ENCODE measurements around the gene PCDH12.

PCDH12 gene

GRCh38 chr5:141950207-141951005 is 7.6 kb downstream of the PCDH12 start:
- Histone ChIP-seq H3K36me3 (peaks cover 0 to 8% (median 0%) of the 10 kb centered on the region in 11 experiments; a peak in 2 of 22 replicates), H3K27me3 (no peaks in the 10 kb centered on the region), H3K4me2 (peak overlapping the region; percentile 73 to 90 (median 83); a peak in 21 of 22 replicates), H4K20me1 (no peaks in the 10 kb centered on the region), H3K4me1 (peaks cover 51 to 100% (median 71%) of the 10 kb centered on the region in 10 experiments), H3K9me3 (replicated peaks in 1 of 11) (no peaks in the 10 kb centered on the region), H3K27ac (peak overlapping the region in 1 of 11 experiments; percentile 60; a peak in 1 of 22 replicates), H3K4me3 (no peak overlapping the region), H3K9ac (no peak overlapping the region)
- TF ChIP-seq Cebpa-rat (IDR thresholded peaks at IDR 0.05), result no peak

- Histone ChIP-seq H4K20me1 (no peaks in the 10 kb centered on the region), H3K4me3 (no peak overlapping the region), H3K4me2 (peak overlapping the region in 3 of 11 experiments; percentile 73 to 88 (median 88); a peak in 6 of 22 replicates), H3K9ac (no peak overlapping the region), H3K27ac (no peak overlapping the region), H3K36me3 (peaks cover 0 to 8% (median 0%) of the 10 kb centered on the region in 11 experiments; a peak in 2 of 22 replicates), H3K9me3 (replicated peaks in 1 of 11) (no peaks in the 10 kb centered on the region), H3K4me1 (peaks cover 51 to 100% (median 70%) of the 10 kb centered on the region in 10 experiments), H3K27me3 (no peaks in the 10 kb centered on the region)
- no peak for TF ChIP-seq Cebpa-rat (IDR thresholded peaks at IDR 0.05)
These were observed 8.5 kb downstream of the PCDH12 start for GRCh38 chr5:141949511-141949910.

- H3K27me3 ChIP-seq, result no peaks in the 10 kb centered on the region
- H3K36me3 ChIP-seq, result peaks cover 0 to 8% (median 0%) of the 10 kb centered on the region in 11 experiments; a peak in 3 of 22 replicates
- no peaks in the 10 kb centered on the region for H3K9me3 ChIP-seq (replicated peaks in 1 of 11)
- TF ChIP-seq Cebpa-rat (IDR thresholded peaks at IDR 0.05), result no peak
- H3K9ac ChIP-seq, result no peak overlapping the region
- H3K4me2 ChIP-seq, result peak overlapping the region in 2 of 11 experiments; percentile 88; a peak in 4 of 22 replicates
- H3K27ac ChIP-seq, result no peak overlapping the region
- no peak overlapping the region for H3K4me3 ChIP-seq
- no peaks in the 10 kb centered on the region for H4K20me1 ChIP-seq
- peaks cover 45 to 100% (median 63%) of the 10 kb centered on the region in 10 experiments for H3K4me1 ChIP-seq
These were observed 9.2 kb downstream of the PCDH12 start for GRCh38 chr5:141948812-141949211.

- TF ChIP-seq Cebpa-rat (IDR thresholded peaks at IDR 0.05), result no peak
- H3K27ac ChIP-seq, result no peak overlapping the region; a peak in 1 of 22 replicates
- H3K9ac ChIP-seq, result no peak overlapping the region
These were observed 10.7 kb downstream of the PCDH12 start for GRCh38 chr5:141947316-141947715.

GRCh38 chr5:141945511-141946051 is 12.4 kb downstream of the PCDH12 start:
- Histone ChIP-seq H4K20me1 (peaks cover 0 to 1% (median 0%) of the 10 kb centered on the region in 11 experiments; a peak in 1 of 22 replicates), H3K9ac (peak overlapping the region in 5 of 11 experiments; percentile 4 to 32 (median 12); a peak in 3 of 22 replicates), H3K4me2 (peak overlapping the region in 10 of 11 experiments; percentile 10 to 92 (median 46); a peak in 16 of 22 replicates), H3K9me3 (replicated peaks in 1 of 11) (no peaks in the 10 kb centered on the region), H3K27me3 (no peaks in the 10 kb centered on the region), H3K36me3 (peaks cover 0 to 7% (median under 1%) of the 10 kb centered on the region in 11 experiments; a peak in 8 of 22 replicates), H3K27ac (peak overlapping the region in 5 of 11 experiments; percentile 21 to 55 (median 28); a peak in 8 of 22 replicates), H3K4me3 (no peak overlapping the region), H3K4me1 (peaks cover 34 to 99% (median 51%) of the 10 kb centered on the region in 10 experiments)
- no peak for TF ChIP-seq Cebpa-rat (IDR thresholded peaks at IDR 0.05)

More at GRCh38 chr5:141947316-141947715, 10.7 kb downstream of the PCDH12 start:
- H3K4me3 ChIP-seq, result no peak overlapping the region
- peaks cover 34 to 99% (median 51%) of the 10 kb centered on the region in 10 experiments for H3K4me1 ChIP-seq
- no peaks in the 10 kb centered on the region for H3K9me3 ChIP-seq (replicated peaks in 1 of 11)
- H3K27me3 ChIP-seq, result no peaks in the 10 kb centered on the region
- H4K20me1 ChIP-seq, result no peaks in the 10 kb centered on the region; a peak in 1 of 22 replicates
- peak overlapping the region; percentile 2 to 75 (median 39); a peak in 16 of 22 replicates for H3K4me2 ChIP-seq
- peaks cover 0 to 8% (median 0%) of the 10 kb centered on the region in 11 experiments; a peak in 3 of 22 replicates for H3K36me3 ChIP-seq

GRCh38 chr5:141944076-141944475 is 13.9 kb downstream of the PCDH12 start:
- H3K27ac ChIP-seq, result no peak overlapping the region

GRCh38 chr5:141942185-141942857 is 15.7 kb downstream of the PCDH12 start:
- no peak for TF ChIP-seq Cebpa-rat (IDR thresholded peaks at IDR 0.05)
- Histone ChIP-seq H3K4me2 (peak overlapping the region; percentile 51 to 93 (median 64)), H3K4me1 (peaks cover 31 to 92% (median 44%) of the 10 kb centered on the region in 10 experiments), H3K4me3 (no peak overlapping the region), H4K20me1 (peaks cover 0 to 9% (median 0%) of the 10 kb centered on the region in 11 experiments; a peak in 5 of 22 replicates), H3K9ac (peak overlapping the region in 3 of 11 experiments; percentile 16 to 36 (median 17); a peak in 3 of 22 replicates), H3K36me3 (peaks cover 23 to 37% (median 32%) of the 10 kb centered on the region in 11 experiments), H3K27me3 (no peaks in the 10 kb centered on the region), H3K9me3 (replicated peaks in 1 of 11) (no peaks in the 10 kb centered on the region), H3K27ac (peak overlapping the region in 5 of 11 experiments; percentile 3 to 73 (median 70); a peak in 2 of 22 replicates)

More at GRCh38 chr5:141944076-141944475, 13.9 kb downstream of the PCDH12 start:
- Histone ChIP-seq H3K9ac (no peak overlapping the region), H3K4me3 (no peak overlapping the region), H3K27me3 (no peaks in the 10 kb centered on the region), H4K20me1 (peaks cover 0 to 6% (median 0%) of the 10 kb centered on the region in 11 experiments; a peak in 1 of 22 replicates), H3K4me1 (peaks cover 38 to 99% (median 51%) of the 10 kb centered on the region in 10 experiments), H3K36me3 (peaks cover 7 to 21% (median 16%) of the 10 kb centered on the region in 11 experiments), H3K4me2 (peak overlapping the region in 2 of 11 experiments; percentile 2 to 92; a peak in 2 of 22 replicates), H3K9me3 (replicated peaks in 1 of 11) (no peaks in the 10 kb centered on the region)
- no peak for TF ChIP-seq Cebpa-rat (IDR thresholded peaks at IDR 0.05)

- H3K27ac ChIP-seq, result peak overlapping the region in 5 of 11 experiments; percentile 3 to 73 (median 70); a peak in 4 of 22 replicates
- H3K4me1 ChIP-seq, result peaks cover 27 to 88% (median 41%) of the 10 kb centered on the region in 10 experiments
- H3K4me3 ChIP-seq, result no peak overlapping the region
- peaks cover 28 to 42% (median 37%) of the 10 kb centered on the region in 11 experiments for H3K36me3 ChIP-seq
- no peak for TF ChIP-seq Cebpa-rat (IDR thresholded peaks at IDR 0.05)
- no peaks in the 10 kb centered on the region for H3K9me3 ChIP-seq (replicated peaks in 1 of 11)
- peak overlapping the region; percentile 51 to 93 (median 64) for H3K4me2 ChIP-seq
- H3K27me3 ChIP-seq, result no peaks in the 10 kb centered on the region
- H4K20me1 ChIP-seq, result peaks cover 0 to 12% (median 5%) of the 10 kb centered on the region in 11 experiments; a peak in 7 of 22 replicates
- H3K9ac ChIP-seq, result peak overlapping the region in 4 of 11 experiments; percentile 16 to 71 (median 26); a peak in 2 of 22 replicates
These were observed 16.2 kb downstream of the PCDH12 start for GRCh38 chr5:141941779-141942178.

Data from BLaER1 treated with 17β-estradiol and CSF1 and Interleukin-3, amounts not matched to agents 10 nM and 100 nM (cell line).